Measurements from ENCODE around the gene PAX8. TPM values are rescaled to one million over a fixed set of nuclear protein-coding genes. Genes with fewer than 3 reads are reported as not detected.
A peak's percentile ranks its signal among the peaks of the same experiment; 100 is the strongest.

PAX8 gene
- total and polyA plus RNA-seq, 2 donors = 0.19 to 0.41 TPM

- WGBS = 27% methylated on average over 8 of the region's 8 CpGs
These were observed 97.3 kb downstream of the PAX8 start for GRCh38 chr2:113181258-113182051.

DNA sequence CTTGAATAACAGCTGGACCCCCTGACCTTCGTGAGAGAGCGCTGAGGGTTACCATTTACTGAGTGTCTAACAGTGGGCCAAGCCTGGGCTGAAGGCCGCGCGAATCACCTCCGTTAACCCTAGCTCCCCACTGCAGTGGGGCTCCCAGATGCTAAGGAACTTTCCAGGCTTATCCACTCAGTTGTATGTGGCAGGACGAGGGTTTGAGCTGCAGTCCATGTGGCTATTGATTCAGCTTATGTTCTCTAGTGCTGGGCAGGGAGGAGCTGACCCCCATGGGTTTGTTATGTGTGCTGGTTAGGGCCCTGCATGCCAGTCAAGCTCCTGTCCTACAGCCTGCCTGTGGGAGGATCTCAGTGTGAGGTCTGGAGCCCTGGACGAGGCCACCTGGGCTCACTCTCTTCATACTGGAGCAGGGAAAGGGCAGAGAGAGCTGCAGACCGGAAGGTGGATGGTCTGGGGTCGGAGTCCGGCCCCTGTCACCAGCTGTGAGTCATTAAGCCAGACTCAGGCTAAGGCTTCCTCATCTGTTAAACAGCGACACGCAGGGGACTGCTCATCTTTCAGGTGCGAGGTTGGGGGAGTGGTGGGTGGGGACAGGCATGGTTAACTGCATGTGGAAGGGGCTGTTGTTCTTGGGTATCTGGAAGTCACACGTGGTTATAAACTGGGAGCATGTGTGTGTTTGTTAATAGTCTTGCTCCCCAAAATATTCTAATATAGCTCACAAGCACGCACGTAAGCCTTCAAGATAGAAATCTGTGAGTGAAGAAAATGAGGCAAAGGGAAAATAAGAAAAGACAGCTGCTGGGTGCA, 98.4 kb downstream of the PAX8 start:
- Histone ChIP-seq H3K4me1 (ENCODE audit: control insufficient read depth in 2 of 2, insufficient read depth in 2 of 2, low read length in 2 of 2) (peaks cover 44 to 83% of the 10 kb centered on the region in 2 donors), H3K36me3 (ENCODE audit: control insufficient read depth in 2 of 2, insufficient read depth in 2 of 2, low read length in 1 of 2) (peaks cover 60 to 75% of the 10 kb centered on the region in 2 donors), H3K9me3 (ENCODE audit: control insufficient read depth in 2 of 2, insufficient read depth in 1 of 2, low read length in 1 of 2) (no peaks in the 10 kb centered on the region), H3K27ac (ENCODE audit: low read depth in 1 of 2, low read length in 1 of 2) (peak overlapping the region; percentile 30 to 55), H3K27me3 (ENCODE audit: control insufficient read depth in 2 of 2, insufficient read depth in 1 of 2, low read length in 1 of 2) (no peaks in the 10 kb centered on the region), H3K4me3 (ENCODE audit: low read length in 2 of 2) (no peak overlapping the region)
- DNase-seq (ENCODE audit: low read depth in 6 of 9, low spot score in 9 of 9) = no peak
- 88% methylated on average over 17 of the region's 17 CpGs for WGBS

More at GRCh38 chr2:113181258-113182051, 97.3 kb downstream of the PAX8 start:
- peak in 1 of 9 donors; percentile 47 for DNase-seq (ENCODE audit: low read depth in 6 of 9, low spot score in 9 of 9)
- Histone ChIP-seq H3K4me3 (ENCODE audit: low read length in 2 of 2) (no peak overlapping the region), H3K4me1 (ENCODE audit: control insufficient read depth in 2 of 2, insufficient read depth in 2 of 2, low read length in 2 of 2) (peaks cover 44 to 72% of the 10 kb centered on the region in 2 donors), H3K9me3 (ENCODE audit: control insufficient read depth in 2 of 2, insufficient read depth in 1 of 2, low read length in 1 of 2) (no peaks in the 10 kb centered on the region), H3K27me3 (ENCODE audit: control insufficient read depth in 2 of 2, insufficient read depth in 1 of 2, low read length in 1 of 2) (no peaks in the 10 kb centered on the region), H3K27ac (ENCODE audit: low read depth in 1 of 2, low read length in 1 of 2) (peak overlapping the region; percentile 50 to 72), H3K36me3 (ENCODE audit: control insufficient read depth in 2 of 2, insufficient read depth in 2 of 2, low read length in 1 of 2) (peaks cover 71 to 86% of the 10 kb centered on the region in 2 donors)

GRCh38 chr2:113179446-113180045, 99.2 kb downstream of the PAX8 start:
- Histone ChIP-seq H3K4me1 (ENCODE audit: control insufficient read depth in 2 of 2, insufficient read depth in 2 of 2, low read length in 2 of 2) (peaks cover 44 to 86% of the 10 kb centered on the region in 2 donors), H3K27me3 (ENCODE audit: control insufficient read depth in 2 of 2, insufficient read depth in 1 of 2, low read length in 1 of 2) (no peaks in the 10 kb centered on the region), H3K4me3 (ENCODE audit: low read length in 2 of 2) (no peak overlapping the region), H3K27ac (ENCODE audit: low read depth in 1 of 2, low read length in 1 of 2) (peak overlapping the region in 1 of 2 donors; percentile 15), H3K9me3 (ENCODE audit: control insufficient read depth in 2 of 2, insufficient read depth in 1 of 2, low read length in 1 of 2) (no peaks in the 10 kb centered on the region), H3K36me3 (ENCODE audit: control insufficient read depth in 2 of 2, insufficient read depth in 2 of 2, low read length in 1 of 2) (peaks cover 52 to 67% of the 10 kb centered on the region in 2 donors)
- DNase-seq (ENCODE audit: low read depth in 6 of 9, low spot score in 9 of 9) = no peak
- WGBS = over 99% methylated on average over 8 of the region's 8 CpGs

GRCh38 chr2:113178891-113179290, 99.8 kb downstream of the PAX8 start:
- WGBS = 88% methylated on average over 4 of the region's 4 CpGs
- DNase-seq (ENCODE audit: low read depth in 6 of 9, low spot score in 9 of 9) = no peak
- Histone ChIP-seq H3K4me3 (ENCODE audit: low read length in 2 of 2) (no peak overlapping the region), H3K27me3 (ENCODE audit: control insufficient read depth in 2 of 2, insufficient read depth in 1 of 2, low read length in 1 of 2) (no peaks in the 10 kb centered on the region), H3K27ac (ENCODE audit: low read depth in 1 of 2, low read length in 1 of 2) (no peak overlapping the region), H3K9me3 (ENCODE audit: control insufficient read depth in 2 of 2, insufficient read depth in 1 of 2, low read length in 1 of 2) (peaks cover 0 to 3% of the 10 kb centered on the region in 2 donors), H3K36me3 (ENCODE audit: control insufficient read depth in 2 of 2, insufficient read depth in 2 of 2, low read length in 1 of 2) (peaks cover 47 to 61% of the 10 kb centered on the region in 2 donors), H3K4me1 (ENCODE audit: control insufficient read depth in 2 of 2, insufficient read depth in 2 of 2, low read length in 2 of 2) (peaks cover 44 to 86% of the 10 kb centered on the region in 2 donors)

GRCh38 chr2:113178069-113178746, 100.5 kb downstream of the PAX8 start:
- Histone ChIP-seq H3K4me3 (ENCODE audit: low read length in 2 of 2) (no peak overlapping the region), H3K4me1 (ENCODE audit: control insufficient read depth in 2 of 2, insufficient read depth in 2 of 2, low read length in 2 of 2) (peaks cover 50 to 90% of the 10 kb centered on the region in 2 donors), H3K9me3 (ENCODE audit: control insufficient read depth in 2 of 2, insufficient read depth in 1 of 2, low read length in 1 of 2) (peaks cover 1 to 3% of the 10 kb centered on the region in 2 donors), H3K27me3 (ENCODE audit: control insufficient read depth in 2 of 2, insufficient read depth in 1 of 2, low read length in 1 of 2) (no peaks in the 10 kb centered on the region), H3K36me3 (ENCODE audit: control insufficient read depth in 2 of 2, insufficient read depth in 2 of 2, low read length in 1 of 2) (peaks cover 40 to 55% of the 10 kb centered on the region in 2 donors), H3K27ac (ENCODE audit: low read depth in 1 of 2, low read length in 1 of 2) (no peak overlapping the region)
- no peak for DNase-seq (ENCODE audit: low read depth in 6 of 9, low spot score in 9 of 9)
- 93% methylated on average over 11 of the region's 11 CpGs for WGBS

DNA sequence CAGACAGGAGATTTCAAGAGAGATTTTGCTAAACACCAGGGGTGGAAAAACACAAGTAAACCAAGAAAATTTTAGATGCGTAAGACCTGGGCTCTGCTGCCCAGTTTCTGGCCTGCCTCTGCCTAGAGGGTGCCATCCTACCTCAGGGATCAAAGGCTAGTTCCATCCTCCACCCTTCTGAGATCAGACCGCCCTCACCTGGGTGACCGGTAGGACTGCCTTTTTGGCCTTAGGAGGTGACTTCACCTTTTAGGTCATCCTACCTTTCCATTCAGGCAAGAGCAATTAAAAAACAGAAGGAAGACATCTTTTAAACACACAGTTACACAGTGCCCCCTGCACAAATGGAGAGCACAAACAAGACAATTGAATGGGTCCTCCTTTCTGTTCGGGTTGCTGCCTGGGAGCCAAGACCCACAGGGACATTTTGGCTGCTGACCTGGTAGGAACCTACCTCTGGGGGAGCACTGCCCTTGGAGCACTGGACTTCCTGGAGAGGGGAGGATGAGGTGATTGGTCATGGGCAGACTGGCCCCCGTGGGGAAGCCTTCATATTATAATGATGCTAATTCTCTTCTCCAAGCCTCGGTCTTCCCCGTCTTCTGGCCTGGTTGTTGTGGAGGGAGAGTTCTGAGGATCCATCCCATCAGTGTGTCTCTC, 101.9 kb downstream of the PAX8 start:
- no peaks in the 10 kb centered on the region for H3K27me3 ChIP-seq (ENCODE audit: control insufficient read depth in 2 of 2, insufficient read depth in 1 of 2, low read length in 1 of 2)
- peaks cover 27 to 41% of the 10 kb centered on the region in 2 donors for H3K36me3 ChIP-seq (ENCODE audit: control insufficient read depth in 2 of 2, insufficient read depth in 2 of 2, low read length in 1 of 2)
- WGBS = 95% methylated on average over 7 of the region's 7 CpGs
- DNase-seq (ENCODE audit: low read depth in 6 of 9, low spot score in 9 of 9) = no peak
- peaks cover 58 to 89% of the 10 kb centered on the region in 2 donors for H3K4me1 ChIP-seq (ENCODE audit: control insufficient read depth in 2 of 2, insufficient read depth in 2 of 2, low read length in 2 of 2)
- H3K27ac ChIP-seq (ENCODE audit: low read depth in 1 of 2, low read length in 1 of 2) = peak overlapping the region; percentile 15 to 85
- peak overlapping the region; percentile 85 to 96 for H3K4me3 ChIP-seq (ENCODE audit: low read length in 2 of 2)
- H3K9me3 ChIP-seq (ENCODE audit: control insufficient read depth in 2 of 2, insufficient read depth in 1 of 2, low read length in 1 of 2) = peaks cover 1 to 3% of the 10 kb centered on the region in 2 donors

GRCh38 chr2:113175736-113176695, 102.7 kb downstream of the PAX8 start:
- 16% methylated on average over 11 of the region's 11 CpGs for WGBS

More at GRCh38 chr2:113175736-113176695, 102.7 kb downstream of the PAX8 start:
- peak in 4 of 9 donors; percentile 54 to 83 (median 65) for DNase-seq (ENCODE audit: low read depth in 6 of 9, low spot score in 9 of 9)
- peaks cover 1 to 3% of the 10 kb centered on the region in 2 donors for H3K9me3 ChIP-seq (ENCODE audit: control insufficient read depth in 2 of 2, insufficient read depth in 1 of 2, low read length in 1 of 2)
- H3K27me3 ChIP-seq (ENCODE audit: control insufficient read depth in 2 of 2, insufficient read depth in 1 of 2, low read length in 1 of 2) = no peaks in the 10 kb centered on the region
- peaks cover 53 to 87% of the 10 kb centered on the region in 2 donors for H3K4me1 ChIP-seq (ENCODE audit: control insufficient read depth in 2 of 2, insufficient read depth in 2 of 2, low read length in 2 of 2)
- H3K4me3 ChIP-seq (ENCODE audit: low read length in 2 of 2) = peak overlapping the region; percentile 85 to 96
- H3K36me3 ChIP-seq (ENCODE audit: control insufficient read depth in 2 of 2, insufficient read depth in 2 of 2, low read length in 1 of 2) = peaks cover 20 to 33% of the 10 kb centered on the region in 2 donors
- H3K27ac ChIP-seq (ENCODE audit: low read depth in 1 of 2, low read length in 1 of 2) = peak overlapping the region; percentile 85 to 93

Measured in thymus (tissue), 11 donors.